ENCODE results near the gene EBI3.
"Not testable (repeated sequence)": the region's sequence is repeated elsewhere in the genome, so short reads cannot be mapped to it uniquely, and the experiment has no call there.

EBI3 gene

DNA sequence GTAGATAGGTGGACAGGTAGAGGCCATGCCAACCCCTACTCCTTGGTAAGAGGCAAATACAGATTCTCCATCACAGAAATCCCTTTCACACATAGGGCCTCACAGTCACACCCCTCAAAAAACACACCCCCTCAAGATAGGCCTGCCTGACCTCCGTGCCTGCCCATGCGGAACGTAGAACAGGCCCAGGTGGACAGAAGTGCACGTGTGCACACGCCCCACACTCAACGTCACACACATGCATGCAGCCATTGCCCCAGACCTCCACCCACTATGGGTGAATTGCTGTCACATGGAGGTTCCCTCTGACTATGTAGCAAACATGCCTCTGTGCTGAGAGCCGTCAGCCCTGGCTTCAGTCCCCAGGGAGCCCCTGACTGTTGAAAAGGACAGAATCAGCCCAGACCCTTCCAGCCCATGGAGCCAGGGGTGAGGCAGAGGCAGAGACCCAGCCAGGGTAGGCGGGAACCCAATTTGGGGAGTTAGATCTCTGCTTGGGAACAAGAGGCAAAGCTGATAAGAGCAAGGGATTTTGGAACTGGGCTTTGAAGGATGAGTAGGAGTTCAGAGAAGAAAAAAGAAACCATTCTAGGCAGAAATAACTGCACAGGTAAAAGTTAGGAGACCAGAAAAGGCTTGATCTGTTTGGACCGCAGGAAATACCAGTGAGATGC is 43.8 kb upstream of the EBI3 start:
- H3K4me3 ChIP-seq (ENCODE audit: low read depth in 1 of 2, low read length in 1 of 2) = no peak overlapping the region
- peaks cover 4% of the 10 kb centered on the region for H3K36me3 ChIP-seq
- peaks cover 21 to 25% of the 10 kb centered on the region in 2 experiments for H3K4me1 ChIP-seq (ENCODE audit: control insufficient read depth in 1 of 2, insufficient read depth in 1 of 2, low read depth in 1 of 2, low read length in 1 of 2)
- no peaks in the 10 kb centered on the region for H3K9me3 ChIP-seq
- TF ChIP-seq, protein P1, sequence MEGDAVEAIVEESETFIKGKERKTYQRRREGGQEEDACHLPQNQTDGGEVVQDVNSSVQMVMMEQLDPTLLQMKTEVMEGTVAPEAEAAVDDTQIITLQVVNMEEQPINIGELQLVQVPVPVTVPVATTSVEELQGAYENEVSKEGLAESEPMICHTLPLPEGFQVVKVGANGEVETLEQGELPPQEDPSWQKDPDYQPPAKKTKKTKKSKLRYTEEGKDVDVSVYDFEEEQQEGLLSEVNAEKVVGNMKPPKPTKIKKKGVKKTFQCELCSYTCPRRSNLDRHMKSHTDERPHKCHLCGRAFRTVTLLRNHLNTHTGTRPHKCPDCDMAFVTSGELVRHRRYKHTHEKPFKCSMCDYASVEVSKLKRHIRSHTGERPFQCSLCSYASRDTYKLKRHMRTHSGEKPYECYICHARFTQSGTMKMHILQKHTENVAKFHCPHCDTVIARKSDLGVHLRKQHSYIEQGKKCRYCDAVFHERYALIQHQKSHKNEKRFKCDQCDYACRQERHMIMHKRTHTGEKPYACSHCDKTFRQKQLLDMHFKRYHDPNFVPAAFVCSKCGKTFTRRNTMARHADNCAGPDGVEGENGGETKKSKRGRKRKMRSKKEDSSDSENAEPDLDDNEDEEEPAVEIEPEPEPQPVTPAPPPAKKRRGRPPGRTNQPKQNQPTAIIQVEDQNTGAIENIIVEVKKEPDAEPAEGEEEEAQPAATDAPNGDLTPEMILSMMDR (IDR thresholded peaks at IDR 0.05) = no peak
- peaks cover 19% of the 10 kb centered on the region for H3K27me3 ChIP-seq
- H3K27ac ChIP-seq = no peak overlapping the region

DNA sequence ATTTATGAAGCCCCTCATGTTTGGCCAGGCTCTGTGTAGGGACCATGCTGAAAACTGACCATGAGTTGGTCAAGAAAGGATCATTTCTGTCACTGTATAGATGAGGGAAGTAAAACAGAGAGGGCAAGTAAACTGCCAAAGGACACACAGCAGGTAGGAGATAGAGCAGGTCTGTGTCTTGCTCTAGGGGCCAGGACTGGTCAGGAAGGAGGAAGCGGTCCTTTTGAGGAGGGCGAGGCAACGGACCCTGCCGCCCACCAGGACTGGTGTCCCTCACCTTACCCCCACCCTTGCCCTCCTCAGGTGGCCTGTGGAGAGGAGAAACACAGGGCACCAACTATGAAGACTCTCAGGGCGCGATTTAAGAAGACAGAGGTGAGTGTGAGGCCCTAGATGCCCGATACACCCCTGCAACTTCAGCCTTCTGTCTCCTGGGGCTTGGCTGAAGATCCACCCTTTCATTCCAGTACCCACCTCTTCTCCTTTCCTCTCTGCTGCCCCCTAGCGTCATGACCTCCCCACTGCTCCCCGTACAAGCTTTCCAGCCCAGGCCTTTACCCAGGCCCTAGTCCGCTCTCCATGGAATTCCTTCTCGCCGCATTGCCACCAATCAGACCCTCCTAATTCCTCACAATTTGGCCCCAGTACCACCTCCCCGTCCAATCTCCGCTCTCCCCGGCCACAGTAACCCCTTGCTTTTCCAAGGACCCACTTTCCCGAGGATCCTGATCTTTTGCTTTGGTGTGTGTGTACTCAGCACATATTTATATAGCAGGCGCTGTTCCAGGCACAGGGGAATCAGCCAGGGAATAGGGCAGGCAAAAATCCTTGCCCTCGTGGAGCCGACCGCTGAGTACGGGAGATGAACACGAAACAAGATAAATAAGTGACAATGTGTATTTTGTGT is 43.0 kb upstream of the EBI3 start:
- Histone ChIP-seq H3K9me3 (no peaks in the 10 kb centered on the region), H3K27ac (no peak overlapping the region), H3K27me3 (peaks cover 19% of the 10 kb centered on the region), H3K4me3 (ENCODE audit: low read depth in 1 of 2, low read length in 1 of 2) (no peak overlapping the region), H3K4me1 (ENCODE audit: control insufficient read depth in 1 of 2, insufficient read depth in 1 of 2, low read depth in 1 of 2, low read length in 1 of 2) (peaks cover 13 to 17% of the 10 kb centered on the region in 2 experiments), H3K36me3 (no peaks in the 10 kb centered on the region)
- TF ChIP-seq, protein P1 (IDR thresholded peaks at IDR 0.05) = peak; percentile 64

DNA sequence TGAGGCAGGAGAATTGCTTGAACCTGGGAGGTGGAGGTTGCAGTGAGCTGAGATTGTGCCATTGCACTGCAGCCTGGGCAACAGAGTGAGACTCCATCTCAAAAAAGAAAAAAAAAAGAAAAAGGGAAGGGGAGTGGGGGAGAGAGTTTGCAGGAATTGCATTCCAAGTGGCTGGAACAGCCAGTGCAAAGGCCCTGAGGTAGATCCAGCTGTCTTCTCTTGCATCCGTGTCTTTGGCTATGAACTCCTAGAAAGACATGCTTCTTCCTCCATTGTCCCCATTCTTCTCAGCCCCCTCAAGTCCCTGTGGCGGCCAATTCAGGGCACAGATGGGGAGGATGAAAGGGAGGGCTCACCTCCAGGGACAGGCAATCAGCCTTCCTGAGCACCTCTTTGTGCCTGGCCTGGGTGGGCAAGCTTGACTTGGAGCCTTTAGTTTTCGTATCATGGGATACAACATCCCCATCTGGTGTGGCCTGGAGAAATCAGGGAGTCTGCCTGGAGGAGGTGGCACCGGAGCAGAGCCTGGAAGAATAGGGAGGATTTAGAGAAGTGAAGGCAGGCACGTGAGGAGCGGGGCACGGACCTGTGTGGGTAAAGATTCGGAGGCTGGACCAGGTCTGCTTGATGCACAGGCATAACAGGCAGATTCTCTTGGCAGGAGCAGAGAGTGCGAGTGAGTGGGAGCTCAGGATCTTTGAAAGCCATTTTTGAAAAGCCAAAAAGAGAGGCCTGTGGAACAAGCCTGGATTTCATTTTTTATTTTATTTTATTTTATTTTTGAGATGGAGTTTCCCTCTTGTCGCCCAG is 41.8 kb upstream of the EBI3 start:
- TF ChIP-seq, protein P1 (IDR thresholded peaks at IDR 0.05) = no peak
- H3K4me1 ChIP-seq (ENCODE audit: control insufficient read depth in 1 of 2, insufficient read depth in 1 of 2, low read depth in 1 of 2, low read length in 1 of 2) = peaks cover 4 to 7% of the 10 kb centered on the region in 2 experiments
- H3K9me3 ChIP-seq = no peaks in the 10 kb centered on the region
- H3K36me3 ChIP-seq = no peaks in the 10 kb centered on the region
- H3K4me3 ChIP-seq (ENCODE audit: low read depth in 1 of 2, low read length in 1 of 2) = no peak overlapping the region
- H3K27ac ChIP-seq = no peak overlapping the region
- H3K27me3 ChIP-seq = peaks cover 19% of the 10 kb centered on the region

DNA sequence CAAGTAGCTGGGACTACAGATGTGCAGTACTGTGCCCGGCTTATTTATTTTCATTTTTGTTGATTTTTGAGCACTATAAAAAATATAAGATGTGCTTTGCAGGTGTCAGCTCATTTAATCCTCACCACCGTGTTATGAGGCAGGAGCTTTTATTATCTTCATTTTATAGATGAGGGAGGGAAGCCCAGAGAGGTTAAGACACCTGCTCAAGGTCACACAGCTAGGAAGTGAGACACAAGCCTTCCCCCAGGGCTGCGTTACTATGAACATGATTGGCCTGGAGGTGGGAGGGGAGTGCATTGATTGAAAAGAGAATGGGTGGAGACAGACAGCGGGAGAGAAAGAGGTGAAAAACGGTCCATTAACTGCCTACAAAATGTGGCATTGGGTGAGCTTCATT is 39.7 kb upstream of the EBI3 start:
- Histone ChIP-seq H3K4me1 (ENCODE audit: control insufficient read depth in 1 of 2, insufficient read depth in 1 of 2, low read depth in 1 of 2, low read length in 1 of 2) (no peaks in the 10 kb centered on the region), H3K36me3 (no peaks in the 10 kb centered on the region), H3K9me3 (no peaks in the 10 kb centered on the region), H3K4me3 (ENCODE audit: low read depth in 1 of 2, low read length in 1 of 2) (no peak overlapping the region), H3K27ac (no peak overlapping the region), H3K27me3 (peaks cover 20% of the 10 kb centered on the region)
- TF ChIP-seq, protein P1 (IDR thresholded peaks at IDR 0.05) = no peak

DNA sequence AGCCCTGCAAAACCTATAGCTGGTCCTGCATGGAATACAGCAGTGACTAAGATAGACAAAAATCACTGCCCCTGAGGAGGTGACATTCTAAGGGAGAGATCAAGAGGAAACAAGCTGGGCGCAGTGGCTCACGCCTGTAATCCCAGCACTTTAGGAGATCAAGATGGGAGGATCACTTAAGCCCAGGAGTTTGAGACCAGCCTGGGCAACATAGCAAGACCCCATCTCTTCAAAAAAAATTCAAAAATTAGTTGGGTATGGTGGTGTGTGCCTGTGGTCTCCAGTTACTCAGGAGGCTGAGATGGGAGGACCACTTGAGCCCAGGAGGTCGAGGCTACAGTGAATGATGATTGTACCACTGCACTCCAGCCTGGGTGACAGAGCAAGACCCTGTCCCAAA is 36.8 kb upstream of the EBI3 start:
- H3K27ac ChIP-seq; H3K9me3 ChIP-seq; H3K4me1 ChIP-seq (ENCODE audit: control insufficient read depth in 1 of 2, insufficient read depth in 1 of 2, low read depth in 1 of 2, low read length in 1 of 2); H3K4me3 ChIP-seq (ENCODE audit: low read depth in 1 of 2, low read length in 1 of 2); H3K36me3 ChIP-seq: not testable (repeated sequence)
- peaks cover 41% of the 10 kb centered on the region for H3K27me3 ChIP-seq

Measured in neutrophil (primary cell).